HepG2 (cell line): ENCODE results near the gene MFN2. TPM values are rescaled to one million over a fixed set of nuclear protein-coding genes. Genes with fewer than 3 reads are reported as not detected.

Source experiments
- HMG20B ChIP-seq: conservative IDR thresholded peaks from 2 replicates; pipeline ENCODE4 v1.6.1; 2016; ENCODE audit warnings: missing genetic modification reagents, missing compliant biosample characterization
- HOXD1 ChIP-seq: sonication (generic); formaldehyde crosslinking; IDR thresholded peaks from 2 replicates; pipeline ENCODE4 v1.5.0; 2020; ENCODE audit warnings: missing genetic modification reagents
- ISL2 ChIP-seq: sonication (generic); formaldehyde crosslinking; IDR thresholded peaks from 2 replicates; pipeline ENCODE4 v1.5.0; 2020; ENCODE audit warnings: missing genetic modification reagents
- KAT2B ChIP-seq: fragments of 150-350 bp; IDR thresholded peaks from 2 replicates; pipeline ENCODE4 v1.6.1; 2014; ENCODE audit warnings: low read depth, low read length, borderline replicate concordance
- KIAA2018 ChIP-seq: sonication (generic); formaldehyde crosslinking; IDR thresholded peaks from 2 replicates; pipeline ENCODE4 v1.5.0; 2020; ENCODE audit warnings: mild to moderate bottlenecking, missing genetic modification reagents, borderline replicate concordance
- NFYC ChIP-seq: IDR thresholded peaks from 2 replicates; pipeline ENCODE4 v1.6.1; 2016; ENCODE audit warnings: missing genetic modification reagents, missing compliant biosample characterization
- PRMT3 ChIP-seq: sonication (generic); formaldehyde crosslinking; IDR thresholded peaks from 2 replicates; pipeline ENCODE4 v1.8.1; 2022; ENCODE audit warnings: low read depth, mild to moderate bottlenecking, moderate library complexity, missing genetic modification reagents, borderline replicate concordance
- SATB2 ChIP-seq: sonication (generic); formaldehyde crosslinking; IDR thresholded peaks from 2 replicates; pipeline ENCODE4 v1.5.0; 2020; ENCODE audit warnings: missing genetic modification reagents
- TBX2 ChIP-seq: sonication (generic); formaldehyde crosslinking; IDR thresholded peaks from 2 replicates; pipeline ENCODE4 v1.5.0; 2020; ENCODE audit warnings: missing genetic modification reagents, mild to moderate bottlenecking, borderline replicate concordance
- ZBTB33 ChIP-seq: sonication (generic); formaldehyde crosslinking; IDR thresholded peaks from 2 replicates; pipeline ENCODE4 v1.4.0; 2020; ENCODE audit warnings: missing genetic modification reagents
- ZNF282 ChIP-seq: fragments of 450-650 bp; IDR thresholded peaks from 2 replicates; pipeline ENCODE4 v1.6.1; 2018; ENCODE audit not compliant: partially characterized antibody
- ZNF331 ChIP-seq: sonication (generic); formaldehyde crosslinking; IDR thresholded peaks from 2 replicates; pipeline ENCODE4 v1.4.0; 2020; ENCODE audit warnings: missing genetic modification reagents
- ZNF784 ChIP-seq: sonication (generic); formaldehyde crosslinking; IDR thresholded peaks from 2 replicates; pipeline ENCODE4 v1.5.1; 2020; ENCODE audit warnings: missing genetic modification reagents, mild to moderate bottlenecking, borderline replicate concordance
- ZUFSP ChIP-seq: sonication (generic); formaldehyde crosslinking; IDR thresholded peaks from 2 replicates; pipeline ENCODE4 v1.9.0; 2021; ENCODE audit warnings: missing genetic modification reagents, mild to moderate bottlenecking, borderline replicate concordance
- polyA plus RNA-seq, 8 experiments: library from polyadenylated mRNA; depleted of rRNA in 3 of 8; stranded (reverse) in 7 of 8; unstranded in 1 of 8; fragments of >200 nt; fragmentation: Illumina TruSeq in 4 of 8; extraction: Trizol in 4 of 8; gene quantifications; 2 replicates each; pipeline versions ENCODE4 v1.2.1 to v1.2.3, GENCODE V29; 2011 to 2016; ENCODE audit warnings: low read depth in 4 of 8, missing spikeins in 1 of 8, mixed read lengths in 1 of 8; ENCODE audit not compliant: insufficient read depth in 1 of 8
- total RNA-seq, 5 experiments: library from RNA; depleted of rRNA; stranded (reverse); fragments of >200 nt; fragmentation: Illumina TruSeq; extraction: Trizol; gene quantifications; 2 replicates each; pipeline ENCODE4 v1.2.3, GENCODE V29; 2016; ENCODE audit warnings: low read depth in 1 of 5

The MFN2 gene
- total and polyA plus RNA-seq, 2 of the 13 experiments (the other 11 are each of a cell fraction or from before 2014, with no cell fraction given): 38.7 to 60.9 TPM

DNA sequence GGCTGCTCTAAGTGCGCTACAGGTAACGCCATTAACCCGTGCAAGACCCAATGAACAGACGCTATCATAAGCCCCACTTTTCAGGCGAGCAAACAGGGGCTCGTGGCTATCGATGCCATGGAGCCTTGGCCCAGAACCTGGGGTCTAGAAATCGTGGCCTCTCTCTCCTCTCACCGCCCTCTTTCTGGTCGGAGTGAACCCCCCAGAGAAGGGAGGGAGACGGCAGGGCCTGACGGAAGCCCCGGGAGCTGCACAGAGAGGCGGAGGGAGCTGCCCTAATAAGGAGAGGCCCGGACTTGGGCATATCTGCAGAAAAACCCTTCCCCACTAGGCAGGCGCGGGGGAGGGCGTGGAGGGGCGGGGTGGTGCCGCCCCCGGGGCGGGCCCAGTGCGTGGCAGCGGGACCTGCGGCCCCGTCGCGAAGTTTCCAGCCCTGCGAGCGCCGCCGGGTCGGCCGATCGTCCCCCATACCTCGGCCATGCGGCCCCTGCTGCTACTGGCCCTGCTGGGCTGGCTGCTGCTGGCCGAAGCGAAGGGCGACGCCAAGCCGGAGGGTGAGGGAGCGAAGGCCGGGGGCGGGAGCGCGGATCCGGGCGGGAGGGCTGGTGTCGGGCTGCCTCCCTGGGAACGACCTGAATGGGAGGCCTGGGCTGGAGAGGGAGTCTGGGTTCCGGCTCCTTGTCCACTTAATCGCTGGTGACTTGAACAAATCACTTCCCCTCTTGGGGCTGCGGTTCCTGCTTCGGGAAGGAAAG is 45.8 kb upstream of the MFN2 start, which contains the start of gene PLOD1 (continued):
- TF ChIP-seq KIAA2018: no peak
- TF ChIP-seq ISL2 (CRISPR knock-in tag): peak; percentile 33; the same call in 1 of the 2 replicates
- no peak for TF ChIP-seq ZNF282
- TF ChIP-seq ZBTB33 (CRISPR knock-in tag): no peak
- TF ChIP-seq ZUFSP (CRISPR knock-in tag): no peak
- TF ChIP-seq PRMT3 (CRISPR knock-in tag): no peak
- peak; percentile 62; the same call in 1 of the 2 replicates for TF ChIP-seq TBX2 (CRISPR knock-in tag)
- peak; percentile 54; the same call in 1 of the 2 replicates for TF ChIP-seq SATB2 (CRISPR knock-in tag)
- no peak for TF ChIP-seq NFYC
- no peak for TF ChIP-seq KAT2B
- TF ChIP-seq ZNF784 (CRISPR knock-in tag): peak; percentile 97
- no peak for TF ChIP-seq HOXD1 (CRISPR knock-in tag)
- TF ChIP-seq ZNF331 (CRISPR knock-in tag): peak; percentile 58; the same call in 1 of the 2 replicates
- TF ChIP-seq HMG20B (CRISPR knock-in tag): no peak
